K562 (cell line): ENCODE measurements around the gene TP53RK. TPM values are rescaled to one million over a fixed set of nuclear protein-coding genes. Genes with fewer than 3 reads are reported as not detected.
A peak's percentile ranks its signal among the peaks of the same experiment; 100 is the strongest.

Source experiments
- ARNT ChIP-seq, 2 experiments: fragments of 450-650 bp; IDR thresholded peaks; 2 replicates each; pipeline ENCODE4 v1.6.1; 2016; ENCODE audit warnings: mild to moderate bottlenecking in 1 of 2
- ATF1 ChIP-seq, 2 experiments: fragments of 450-650 bp in 1 of 2; IDR thresholded peaks; 2 replicates each; pipeline ENCODE4 v1.6.1; 2016; ENCODE audit warnings: missing compliant biosample characterization in 1 of 2, missing genetic modification characterization in 1 of 2
- ATF7 ChIP-seq: fragments of 450-650 bp; IDR thresholded peaks from 2 replicates; pipeline ENCODE4 v1.7.1; 2014; ENCODE audit warnings: mild to moderate bottlenecking, moderate library complexity
- BMI1 ChIP-seq: fragments of 150-350 bp; IDR thresholded peaks from 2 replicates; pipeline ENCODE4 v1.6.1; 2014; ENCODE audit warnings: low read length
- BRD9 ChIP-seq: fragments of 450-650 bp; IDR thresholded peaks from 2 replicates; pipeline ENCODE4 v1.6.1; 2018; ENCODE audit warnings: low read depth; ENCODE audit not compliant: partially characterized antibody
- CREB5 ChIP-seq: fragments of 250-450 bp; sonication (Bioruptor Pico); IDR thresholded peaks from 2 replicates; pipeline ENCODE4 v1.5.0; 2020; ENCODE audit warnings: mild to moderate bottlenecking
- ERF ChIP-seq: fragments of 450-650 bp; formaldehyde crosslinking; IDR thresholded peaks from 2 replicates; pipeline ENCODE4 v1.4.0; 2020; ENCODE audit warnings: mild to moderate bottlenecking, mixed read lengths
- FOSL1 ChIP-seq: fragments of 200-800 bp; sonication (Bioruptor generic); conservative IDR thresholded peaks from 2 replicates; pipeline ENCODE4 v1.6.1; 2016; ENCODE audit warnings: missing genetic modification characterization, missing compliant biosample characterization
- JUND ChIP-seq, 2 experiments: IDR thresholded peaks; 2 replicates in 1 of 2; 3 replicates in 1 of 2; pipeline ENCODE4 v1.6.1; 2011; ENCODE audit warnings: borderline replicate concordance in 2 of 2, low read depth in 2 of 2, low read length in 2 of 2, improper control_type of control experiment in 1 of 2, missing biosample characterization in 1 of 2, missing genetic modification characterization in 1 of 2, missing genetic modification reagents in 1 of 2
- NFYB ChIP-seq: IDR thresholded peaks from 2 replicates; pipeline ENCODE4 v1.6.1; 2011; ENCODE audit warnings: mild to moderate bottlenecking, moderate library complexity; ENCODE audit not compliant: insufficient read length; ENCODE audit errors: extremely low read depth
- RFX1 ChIP-seq: fragments of 450-650 bp; IDR thresholded peaks from 2 replicates; pipeline ENCODE4 v1.6.1; 2016; ENCODE audit warnings: mild to moderate bottlenecking, moderate library complexity
- RUNX1 ChIP-seq: sonication (generic); IDR thresholded peaks from 2 replicates; pipeline ENCODE4 v1.6.1; 2016; ENCODE audit warnings: antibody characterized with exemption, low read depth
- SETDB1 ChIP-seq: IDR thresholded peaks from one replicate; pipeline ENCODE4 v1.6.1; 2012; ENCODE audit warnings: low read length, control low read depth, inconsistent platforms
- SRSF3 ChIP-seq: fragments of 200-400 bp; formaldehyde crosslinking; IDR thresholded peaks from 2 replicates; pipeline ENCODE4 v1.6.1; 2016; ENCODE audit warnings: mild to moderate bottlenecking, low read length, moderate library complexity; ENCODE audit not compliant: insufficient read depth
- TAF9B ChIP-seq: fragments of 450-650 bp; IDR thresholded peaks from 2 replicates; pipeline ENCODE4 v1.6.1; 2018; ENCODE audit warnings: mild to moderate bottlenecking; ENCODE audit not compliant: partially characterized antibody
- TCFL5 ChIP-seq: fragments of 250-450 bp; sonication (Bioruptor Pico); conservative IDR thresholded peaks from 2 replicates; pipeline ENCODE4 v1.6.1; 2021; ENCODE audit warnings: mild to moderate bottlenecking, moderate library complexity, matching md5 sums
- TFAM ChIP-seq: fragments of 250-450 bp; sonication (Bioruptor Pico); conservative IDR thresholded peaks from 2 replicates; pipeline ENCODE4 v1.5.0; 2021; ENCODE audit warnings: mild to moderate bottlenecking, moderate library complexity
- ZBED1 ChIP-seq: IDR thresholded peaks from 2 replicates; pipeline ENCODE4 v1.6.1; 2014
- ZFP1 ChIP-seq: fragments of 450-650 bp; formaldehyde crosslinking; IDR thresholded peaks from 2 replicates; pipeline ENCODE4 v1.4.0; 2020; ENCODE audit warnings: mild to moderate bottlenecking, mixed read lengths
- ZNF146 ChIP-seq: IDR thresholded peaks from one replicate; pipeline ENCODE4 v1.6.1; 2018; ENCODE audit warnings: missing compliant biosample characterization; ENCODE audit not compliant: unreplicated experiment
- ZNF316 ChIP-seq: fragments of 450-650 bp; IDR thresholded peaks from 2 replicates; pipeline ENCODE4 v1.6.1; 2016
- ZNF384 ChIP-seq: IDR thresholded peaks from 2 replicates; pipeline ENCODE4 v1.6.1; 2012; ENCODE audit warnings: low read depth, low read length, improper control_type of control experiment
- ZNF592 ChIP-seq: fragments of 450-650 bp; IDR thresholded peaks from 2 replicates; pipeline ENCODE4 v1.6.1; 2017; ENCODE audit warnings: antibody characterized with exemption, mild to moderate bottlenecking
- polyA plus RNA-seq, 8 experiments: library from polyadenylated mRNA; depleted of rRNA in 4 of 8; stranded (reverse) in 5 of 8; unstranded in 3 of 8; fragments of >200 nt; fragmentation: Nextera tagmentation in 2 of 8; fragmentation: Illumina TruSeq in 1 of 8; extraction: Ambion mirVana in 2 of 8; extraction: Trizol in 1 of 8; gene quantifications; 2 replicates each; pipeline versions ENCODE4 v1.2.1 to v1.2.3, GENCODE V29; 2011 to 2014; ENCODE audit warnings: inconsistent platforms in 1 of 8, missing spikeins in 1 of 8
- total RNA-seq, 7 experiments: library from RNA; depleted of rRNA in 6 of 7; stranded (reverse); fragments of >200 nt in 6 of 7; fragmentation: Illumina TruSeq in 2 of 7; extraction: Trizol in 2 of 7; gene quantifications; 2 replicates each; pipeline versions ENCODE4 v1.2.1 to v1.2.3, GENCODE V29; 2011 to 2021; ENCODE audit warnings: low replicate concordance in 1 of 7

The TP53RK gene
- total and polyA plus RNA-seq, 9 of the 15 experiments (the other 6 are each of a cell fraction or from before 2014, with no cell fraction given), result 2.9 to 43.5 (median 17.2) TPM

- TF ChIP-seq ERF (CRISPR knock-in tag), result no peak
- TF ChIP-seq NFYB, result no peak
- TF ChIP-seq JUND (IDR thresholded peaks at IDR 0.05; ENCODE audit: borderline replicate concordance, low read depth, low read length), result peak; percentile 52; the same call in 1 of the 2 replicates
- peak; percentile 56; the same call in 1 of the 3 replicates for TF ChIP-seq JUND (tag; IDR thresholded peaks at IDR 0.05; ENCODE audit: borderline replicate concordance, low read depth, low read length)
- peak; percentile 42 for TF ChIP-seq TAF9B
- no peak for TF ChIP-seq ATF1 (CRISPR knock-in tag; IDR thresholded peaks at IDR 0.05)
- TF ChIP-seq ATF1 (tag; IDR thresholded peaks at IDR 0.05), result 0 out of 2 replicates have a peak, but pooled peaks have one; percentile 24
- TF ChIP-seq BRD9, result peak; percentile 64
- TF ChIP-seq ATF7, result peak; percentile 70; the same call in 1 of the 2 replicates
- TF ChIP-seq ZNF384, result no peak
- no peak for TF ChIP-seq TFAM (CRISPR knock-in tag)
- 0 out of 2 replicates have a peak, but pooled peaks have one; percentile 14 for TF ChIP-seq FOSL1 (tag)
- TF ChIP-seq ZNF592, result 0 out of 2 replicates have a peak, but pooled peaks have one; percentile 30
- no peak for TF ChIP-seq ZFP1 (CRISPR knock-in tag)
- TF ChIP-seq RFX1, result no peak
- TF ChIP-seq ZBED1, result no peak
- TF ChIP-seq CREB5 (CRISPR knock-in tag), result no peak
- TF ChIP-seq BMI1, result no peak
- no peak for TF ChIP-seq SETDB1
- TF ChIP-seq ZNF146 (CRISPR knock-in tag), result no peak
- TF ChIP-seq ARNT (IDR thresholded peaks at IDR 0.05), result no peak
- TF ChIP-seq RUNX1, result no peak
- no peak for TF ChIP-seq SRSF3
- TF ChIP-seq TCFL5 (CRISPR knock-in tag), result no peak
- TF ChIP-seq ZNF316, result no peak
These were observed 1.2 kb upstream of the TP53RK start (continued) for GRCh38 chr20:46690219-46691106.
